ENCODE results near the gene PSTPIP1.
A peak's percentile ranks its signal among the peaks of the same experiment; 100 is the strongest.

PSTPIP1 gene

GRCh38 chr15:76999996-77000395 is 5.1 kb downstream of the PSTPIP1 start:
- no peak for DNase-seq

DNA sequence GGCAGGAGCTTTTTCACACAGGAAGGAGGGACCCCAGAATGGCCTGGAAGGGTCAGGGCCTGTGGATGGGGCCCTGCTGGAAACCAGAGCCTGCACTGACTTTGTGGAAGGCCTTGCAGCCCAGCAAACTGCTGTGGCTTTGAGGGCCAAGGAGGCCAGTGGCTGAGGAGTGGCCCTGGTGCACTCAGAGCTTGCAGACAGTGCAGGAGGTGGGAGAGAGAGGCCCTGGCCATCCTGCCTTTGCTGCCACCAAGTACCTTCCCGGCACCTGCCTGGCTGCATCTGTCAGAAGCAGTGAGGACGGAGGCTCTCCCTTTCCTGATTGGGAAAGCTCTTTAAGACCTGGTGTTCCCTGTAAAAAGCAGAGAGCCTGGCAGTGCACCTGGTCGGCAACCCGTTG is 6.4 kb downstream of the PSTPIP1 start:
- no peak for DNase-seq

GRCh38 chr15:77001966-77002365 is 7.0 kb downstream of the PSTPIP1 start:
- no peak for DNase-seq

DNA sequence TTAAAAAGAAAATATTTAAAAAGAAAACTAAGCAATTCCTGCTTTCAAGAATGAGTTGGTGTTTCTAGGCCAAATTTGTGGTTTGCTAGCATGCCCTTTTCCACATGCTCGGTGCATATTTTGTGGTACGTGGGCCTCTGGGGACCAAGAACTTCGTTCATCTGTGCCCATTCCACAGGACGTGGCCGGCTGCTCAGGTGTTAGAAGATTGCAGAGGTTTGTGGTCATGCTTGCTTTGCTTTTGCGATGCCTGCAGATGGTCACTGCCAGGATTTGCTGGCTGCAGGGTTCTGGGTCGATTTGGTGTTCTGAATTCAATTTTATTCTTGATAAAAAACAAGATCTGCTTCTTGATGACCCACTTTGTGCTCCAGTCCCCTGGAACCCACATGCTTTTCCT is 7.5 kb downstream of the PSTPIP1 start:
- DNase-seq = no peak

- DNase-seq = peak; percentile 3 to 49
Observed at GRCh38 chr15:77002954-77003912, 8.3 kb downstream of the PSTPIP1 start.

DNA sequence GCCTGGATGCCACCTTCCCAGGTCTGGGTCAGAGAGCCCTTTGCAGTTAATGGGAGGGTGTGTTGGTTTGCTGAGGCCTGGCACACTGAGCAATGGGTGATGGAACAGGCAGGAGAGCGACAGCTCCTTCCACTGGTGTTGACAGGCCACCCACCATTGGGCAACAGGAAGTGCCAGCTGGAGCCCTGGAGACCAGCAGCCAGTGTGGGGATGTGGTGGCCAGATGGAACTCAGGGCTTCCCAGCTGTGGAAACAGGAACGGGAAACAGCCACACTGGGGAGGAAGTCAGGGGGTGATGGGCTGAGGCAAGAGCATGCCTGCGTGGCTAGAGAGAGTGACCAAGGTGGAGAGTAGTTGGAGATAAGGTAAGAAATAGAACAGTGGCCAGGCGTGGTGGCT is 9.3 kb downstream of the PSTPIP1 start:
- DNase-seq = peak in 1 of 2 donors; percentile 26

GRCh38 chr15:77009176-77009575 is 14.2 kb downstream of the PSTPIP1 start:
- DNase-seq = no peak

DNA sequence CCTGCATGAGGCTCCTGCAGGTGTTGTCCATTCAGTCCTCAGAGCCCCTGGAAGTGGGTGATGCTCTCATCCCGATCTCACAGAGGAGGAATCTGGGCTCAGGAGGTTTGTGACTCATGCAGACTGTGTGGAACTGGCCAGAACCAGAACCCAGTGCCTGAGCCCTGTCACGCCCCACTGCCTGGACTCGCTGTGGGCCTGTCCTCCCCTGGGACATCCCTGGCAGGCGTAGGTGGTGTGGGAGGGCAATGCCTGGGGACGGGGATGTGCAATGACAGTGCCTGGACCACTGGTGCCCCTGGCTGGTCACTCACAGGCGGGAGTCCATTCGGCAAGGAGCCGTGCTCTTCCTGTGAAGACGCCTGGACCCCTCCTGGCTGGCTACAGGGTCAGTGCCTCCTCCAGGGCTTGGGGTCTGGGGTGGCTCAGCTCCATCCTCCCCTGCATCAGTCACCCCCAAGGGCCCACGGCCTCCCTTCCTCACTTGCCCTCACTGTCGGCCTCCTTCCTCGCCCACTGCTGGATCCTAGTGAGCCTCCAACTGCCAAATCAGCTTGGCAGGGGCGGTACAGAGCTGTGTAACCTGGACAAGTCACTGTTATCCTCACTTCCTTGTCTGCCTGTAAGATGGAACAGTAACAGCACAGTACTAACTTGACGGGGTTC is 14.9 kb downstream of the PSTPIP1 start:
- no peak for DNase-seq

- DNase-seq = no peak
Observed at GRCh38 chr15:77010312-77010686, 15.4 kb downstream of the PSTPIP1 start.

DNA sequence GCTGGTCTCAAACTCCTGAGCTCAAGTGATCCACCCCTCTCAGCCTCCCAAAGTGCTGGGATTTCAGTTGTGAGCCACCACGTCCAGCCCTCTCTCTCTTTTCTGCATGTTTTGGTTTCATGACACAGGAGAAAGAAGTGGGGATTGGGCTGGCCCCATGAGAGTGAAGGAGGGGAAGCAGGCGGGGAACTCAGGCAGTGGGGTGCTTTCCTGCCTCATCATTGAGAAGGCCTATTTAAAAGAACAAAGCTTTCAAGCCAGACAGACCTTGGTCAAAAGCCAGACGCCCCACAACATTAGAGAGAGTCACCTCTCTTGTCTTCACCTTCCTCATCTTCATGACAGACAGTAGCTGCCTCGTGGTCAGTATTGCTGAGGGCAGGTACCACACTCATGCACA is 15.9 kb downstream of the PSTPIP1 start:
- no peak for DNase-seq

GRCh38 chr15:77012117-77012712 is 17.3 kb downstream of the PSTPIP1 start:
- no peak for DNase-seq

- no peak for DNase-seq
Observed at GRCh38 chr15:77012868-77013267, 17.9 kb downstream of the PSTPIP1 start.

DNA sequence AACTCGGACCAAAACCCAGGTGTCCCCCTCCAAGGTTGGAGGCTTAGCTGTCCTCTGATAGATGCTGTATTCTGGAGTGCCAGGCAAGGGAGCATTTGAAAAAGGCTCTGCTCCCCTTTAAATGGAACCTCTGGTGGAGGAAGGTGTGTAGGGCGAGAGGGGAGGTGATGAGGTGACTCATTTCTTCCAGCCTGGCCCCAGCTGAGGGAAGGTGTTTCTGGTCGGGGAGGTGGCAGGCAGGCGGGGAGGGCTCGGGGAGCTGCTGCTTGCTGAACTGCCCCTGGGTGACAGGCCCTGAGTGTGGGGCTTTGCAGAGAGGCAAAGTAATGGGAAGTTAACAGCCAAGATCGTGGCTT is 18.8 kb downstream of the PSTPIP1 start:
- DNase-seq = no peak

- no peak for DNase-seq
Observed at GRCh38 chr15:77014132-77015081, 19.5 kb downstream of the PSTPIP1 start.

DNA sequence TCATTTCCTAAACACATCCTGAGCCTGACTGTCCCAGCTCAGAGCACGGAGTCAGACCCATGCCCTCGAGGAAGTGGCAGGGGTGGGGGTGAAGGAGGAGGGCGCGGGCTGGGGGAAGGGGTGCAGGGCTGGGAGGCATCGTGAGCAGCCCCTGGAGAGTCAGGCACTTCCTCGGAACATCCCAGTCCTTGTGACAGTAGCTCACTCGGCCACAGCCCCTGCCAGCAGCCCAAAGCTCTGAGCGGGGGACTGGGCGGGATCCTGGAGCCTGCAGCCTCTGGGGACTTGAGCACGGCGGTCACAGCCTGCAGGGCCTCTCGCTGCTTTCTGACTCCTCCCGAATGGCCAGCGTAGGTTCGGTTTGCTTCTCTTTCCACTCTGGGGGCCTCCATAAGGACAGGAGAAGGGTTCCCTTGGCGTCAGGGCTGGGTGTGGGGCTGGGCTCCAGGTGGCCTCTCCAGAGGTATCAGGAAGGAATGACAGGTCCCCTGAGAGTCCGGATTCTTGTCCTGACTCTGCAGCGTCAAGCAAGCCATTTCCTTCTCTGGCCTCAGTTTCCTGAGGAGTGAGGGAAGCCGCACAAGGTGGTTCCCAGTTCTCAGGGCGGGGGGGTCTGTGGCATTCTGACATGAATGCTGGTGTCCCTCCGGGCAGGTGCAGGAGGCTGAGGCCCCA is 20.9 kb downstream of the PSTPIP1 start:
- DNase-seq = no peak

DNA sequence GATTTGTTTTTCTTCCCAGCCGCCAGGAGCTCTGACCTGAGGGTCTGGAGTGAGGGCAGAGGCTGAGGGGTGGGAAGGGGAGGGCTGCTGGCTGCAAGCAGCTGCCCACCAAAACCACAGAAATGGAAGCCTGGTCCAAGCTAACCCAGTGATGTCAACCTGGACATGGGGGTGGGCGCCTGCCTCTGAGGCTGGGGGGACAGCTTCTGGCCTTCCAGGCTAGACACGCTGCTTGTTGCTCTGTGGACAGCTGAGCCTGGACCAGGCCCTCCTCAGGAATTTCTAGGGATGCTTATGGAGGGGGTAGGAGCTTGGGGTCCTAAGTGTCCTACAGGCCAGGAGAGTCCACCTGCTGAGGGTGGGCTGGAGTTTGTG is 21.4 kb downstream of the PSTPIP1 start:
- DNase-seq = no peak

- DNase-seq = no peak
Observed at GRCh38 chr15:77017091-77017660, 22.2 kb downstream of the PSTPIP1 start.

DNA sequence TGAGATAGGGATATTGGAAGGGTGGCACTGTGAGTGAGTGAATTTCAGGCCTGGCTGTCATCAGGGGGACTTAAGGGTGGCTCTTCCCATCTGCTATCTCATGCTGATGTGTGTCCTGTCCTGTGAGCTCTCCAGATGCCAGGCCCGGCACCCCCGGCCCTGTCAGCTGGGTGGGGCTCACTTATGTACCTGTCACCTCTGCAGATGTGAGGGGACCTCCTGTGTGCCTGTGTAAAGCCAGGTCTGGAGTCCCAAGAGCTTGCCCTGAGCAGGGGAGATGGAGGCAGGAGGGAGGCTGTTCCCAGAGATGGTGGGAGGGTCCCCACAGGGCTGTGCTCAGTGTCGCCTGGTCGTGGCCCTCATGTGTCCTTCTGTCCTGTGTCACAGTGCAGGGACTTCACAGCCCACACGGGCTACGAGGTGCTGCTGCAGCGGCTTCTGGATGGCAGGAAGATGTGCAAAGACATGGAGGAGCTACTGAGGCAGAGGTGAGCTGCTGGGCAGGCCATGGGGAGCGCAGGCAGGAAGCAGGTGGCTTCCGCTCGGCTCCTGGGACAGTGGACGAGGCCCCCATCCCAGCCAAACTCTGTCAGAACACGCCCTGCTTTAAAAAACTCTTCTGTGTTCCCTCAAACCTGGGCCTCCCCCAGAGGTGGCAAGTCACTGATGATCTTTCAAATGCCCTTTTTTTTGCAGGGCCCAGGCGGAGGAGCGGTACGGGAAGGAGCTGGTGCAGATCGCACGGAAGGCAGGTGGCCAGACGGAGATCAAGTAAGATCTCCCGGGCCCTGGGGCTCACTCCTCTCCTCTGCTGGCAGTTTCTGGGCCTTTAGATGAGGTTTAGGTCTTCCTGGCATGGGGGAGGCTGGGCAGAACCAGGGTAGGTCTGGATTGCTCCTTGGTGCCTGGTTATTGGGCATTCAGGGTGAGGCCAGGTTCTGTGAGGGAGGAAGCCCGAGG is 23.1 kb downstream of the PSTPIP1 start:
- DNase-seq = no peak

DNA sequence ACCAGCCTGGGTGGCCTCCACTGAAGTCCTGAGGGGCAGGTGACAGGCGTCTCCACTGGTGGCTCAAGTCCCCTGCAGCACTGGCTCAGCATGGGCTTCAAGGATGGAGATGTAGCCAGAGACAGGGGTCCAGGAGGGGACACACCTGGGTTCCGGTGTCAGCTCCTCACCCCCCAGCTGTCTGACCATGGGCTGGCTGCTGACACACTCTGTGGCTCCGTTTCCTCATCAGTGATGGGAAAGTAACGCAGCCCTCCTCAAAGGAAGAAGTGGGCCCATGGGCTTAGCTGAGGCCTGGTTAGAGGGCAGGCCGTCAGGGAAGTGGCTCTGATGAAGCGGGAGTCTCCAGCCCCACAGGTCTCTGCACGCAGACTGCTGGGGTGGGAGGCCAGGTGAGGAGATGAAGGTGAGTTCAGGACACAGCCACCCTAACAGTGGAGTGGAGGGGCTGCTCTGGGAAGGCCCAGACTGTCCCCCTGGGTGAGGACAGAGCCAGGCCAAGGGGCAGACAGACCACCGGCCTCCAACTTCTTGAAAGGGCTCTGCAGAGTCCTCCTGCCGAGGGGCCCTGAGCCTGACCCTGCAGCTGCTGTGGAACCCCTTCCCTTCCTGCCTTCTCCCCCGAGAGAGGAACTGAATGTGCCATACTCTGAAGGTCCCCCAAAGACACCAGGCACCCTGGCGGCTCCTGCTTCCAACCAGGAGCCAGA is 24.0 kb downstream of the PSTPIP1 start:
- no peak for DNase-seq

Measured in hippocampal formation (tissue), 2 donors.